ENCODE data around the gene EPHA2.
"Not testable (repeated sequence)": the region's sequence is repeated elsewhere in the genome, so short reads cannot be mapped to it uniquely, and the experiment has no call there.

The EPHA2 gene

GRCh38 chr1:16119926-16120325, 35.9 kb downstream of the EPHA2 start:
- DNase-seq (ENCODE audit: low read depth, low spot score) = no peak

DNA sequence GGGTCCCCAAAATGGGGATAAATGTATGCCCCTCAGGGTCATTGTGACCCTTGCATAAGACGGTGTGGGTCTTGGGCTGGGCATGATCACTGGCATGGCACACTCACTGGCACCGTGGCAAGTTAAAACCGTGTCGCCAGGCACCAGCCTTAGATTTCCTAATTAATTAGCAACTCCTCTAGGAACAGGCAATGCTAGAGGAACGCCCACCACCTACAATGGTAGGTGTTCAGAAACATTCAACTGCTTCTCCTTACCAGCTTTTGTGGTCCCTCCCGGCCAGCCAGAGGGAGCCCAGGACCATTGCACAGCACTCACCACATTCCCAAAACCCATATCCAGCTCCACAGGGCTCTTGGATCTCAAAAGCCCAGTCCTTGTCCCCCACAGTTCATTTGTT, 36.4 kb downstream of the EPHA2 start:
- DNase-seq (ENCODE audit: low read depth, low spot score) = no peak

GRCh38 chr1:16118706-16119105, 37.2 kb downstream of the EPHA2 start:
- DNase-seq (ENCODE audit: low read depth, low spot score) = no peak

DNA sequence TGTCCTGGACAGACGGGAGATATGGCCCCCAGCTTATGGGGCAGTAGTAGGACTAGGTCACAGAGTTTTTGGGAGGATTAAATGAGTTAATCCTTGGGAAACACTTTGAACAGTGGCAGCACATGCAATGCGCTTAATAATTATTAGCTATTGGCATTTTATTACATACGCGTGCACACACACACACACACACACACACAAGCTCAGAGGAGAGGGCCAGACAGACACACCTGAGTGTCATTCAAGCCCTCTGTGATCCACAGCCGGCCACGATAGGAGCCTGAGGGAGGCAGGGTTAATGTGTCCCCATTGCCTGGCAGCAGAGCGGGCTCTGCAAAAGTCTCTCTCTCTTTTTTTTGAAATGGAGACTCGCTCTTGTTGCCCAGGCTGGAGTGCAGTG, 37.9 kb downstream of the EPHA2 start:
- no peak for DNase-seq (ENCODE audit: low read depth, low spot score)

GRCh38 chr1:16117369-16117768, 38.5 kb downstream of the EPHA2 start:
- DNase-seq (ENCODE audit: low read depth, low spot score) = no peak

GRCh38 chr1:16116625-16117024, 39.2 kb downstream of the EPHA2 start:
- DNase-seq (ENCODE audit: low read depth, low spot score) = no peak

DNA sequence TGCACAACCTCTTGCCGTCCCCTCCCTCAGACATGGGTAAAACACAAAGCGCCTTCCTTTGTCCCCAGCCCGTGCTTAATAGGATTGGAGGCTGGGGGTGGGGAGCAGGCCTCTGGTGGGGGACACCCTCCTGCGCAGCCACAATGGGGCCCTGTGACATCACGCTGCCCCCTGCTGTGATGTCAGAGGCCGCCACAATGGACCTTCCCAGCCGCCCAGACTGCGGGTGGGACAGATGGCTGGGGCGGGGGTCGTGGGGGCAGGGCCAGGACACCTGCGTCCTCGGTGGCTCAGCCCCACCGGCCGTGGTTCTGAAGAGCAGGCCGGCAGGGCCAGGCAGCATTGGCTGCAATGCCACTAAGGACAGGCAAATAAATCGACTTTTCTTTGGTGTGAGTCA, 39.9 kb downstream of the EPHA2 start:
- DNase-seq (ENCODE audit: low read depth, low spot score) = peak; percentile 47

- DNase-seq (ENCODE audit: low read depth, low spot score) = no peak
These were observed 40.3 kb downstream of the EPHA2 start for GRCh38 chr1:16115468-16115983.

GRCh38 chr1:16114527-16115467, 41.1 kb downstream of the EPHA2 start:
- no peak for DNase-seq (ENCODE audit: low read depth, low spot score)

- no peak for DNase-seq (ENCODE audit: low read depth, low spot score)
These were observed 43.0 kb downstream of the EPHA2 start for GRCh38 chr1:16112596-16113555.

- no peak for DNase-seq (ENCODE audit: low read depth, low spot score)
These were observed 43.9 kb downstream of the EPHA2 start for GRCh38 chr1:16111771-16112595.

GRCh38 chr1:16110884-16111283, 45.0 kb downstream of the EPHA2 start:
- no peak for DNase-seq (ENCODE audit: low read depth, low spot score)

DNA sequence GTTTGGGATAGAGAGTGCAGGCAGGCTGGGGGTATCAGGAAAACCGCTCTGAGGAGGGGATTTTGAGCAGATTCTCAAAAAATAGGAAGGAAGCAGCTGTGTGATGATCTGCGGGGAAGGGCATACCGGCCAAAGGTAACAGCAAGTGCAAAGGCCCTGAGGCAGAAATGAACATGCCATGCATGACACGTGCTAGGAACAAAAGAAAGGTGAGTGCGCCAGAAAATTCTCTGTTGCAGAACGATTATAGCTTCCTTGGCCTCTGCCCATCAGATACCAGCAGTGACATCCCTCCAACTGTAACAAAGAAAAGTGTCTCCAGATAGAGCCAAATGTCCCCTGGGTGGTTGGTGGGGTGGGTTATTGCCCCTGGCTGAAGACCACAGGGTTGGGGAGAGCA, 45.4 kb downstream of the EPHA2 start:
- DNase-seq (ENCODE audit: low read depth, low spot score) = no peak

DNA sequence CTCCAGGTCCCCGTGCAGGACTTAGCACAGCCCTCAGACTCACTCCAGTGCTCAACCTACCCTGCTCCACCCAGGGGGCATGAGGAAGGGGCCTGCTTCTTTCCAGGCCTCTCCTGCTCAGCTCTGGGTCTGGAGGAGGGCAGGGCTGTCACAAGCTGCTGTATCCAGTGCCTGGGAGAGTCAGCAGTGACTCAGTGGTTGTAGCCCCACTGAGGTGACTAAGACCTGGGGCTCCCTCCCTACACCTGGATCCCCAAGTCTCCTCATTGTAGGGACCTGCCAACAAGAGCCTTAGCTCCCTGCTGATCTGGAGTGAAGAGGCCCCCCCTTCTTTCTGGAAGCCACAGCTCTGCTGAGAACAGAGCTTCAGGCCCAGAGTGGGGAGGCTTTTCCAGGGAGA, 46.3 kb downstream of the EPHA2 start:
- DNase-seq (ENCODE audit: low read depth, low spot score) = no peak

- DNase-seq (ENCODE audit: low read depth, low spot score) = not testable (repeated sequence)
These were observed 48.8 kb downstream of the EPHA2 start for GRCh38 chr1:16107039-16107438.

- DNase-seq (ENCODE audit: low read depth, low spot score) = no peak
These were observed 54.2 kb downstream of the EPHA2 start for GRCh38 chr1:16101623-16102022.

GRCh38 chr1:16099412-16099811, 56.5 kb downstream of the EPHA2 start:
- no peak for DNase-seq (ENCODE audit: low read depth, low spot score)

DNA sequence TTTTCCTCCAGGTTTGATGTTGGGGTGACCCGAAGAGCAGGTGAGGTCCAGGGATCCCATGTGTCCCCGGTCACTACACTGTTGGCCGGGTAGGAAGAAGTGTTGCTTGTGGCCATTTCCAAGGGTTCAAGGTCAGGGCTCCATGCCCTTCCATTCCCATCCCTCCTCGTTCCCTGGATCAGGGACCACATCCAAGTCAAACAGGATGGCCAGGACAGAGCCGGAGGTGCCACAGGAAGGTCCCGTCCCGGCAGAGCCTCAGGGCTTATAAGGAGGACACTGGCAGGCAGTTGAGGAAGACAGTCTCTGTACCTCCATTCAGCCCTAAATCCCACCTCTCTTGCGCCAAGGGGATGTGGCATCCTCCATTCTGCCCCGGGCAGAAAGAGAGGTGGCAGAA, 60.4 kb downstream of the EPHA2 start:
- DNase-seq (ENCODE audit: low read depth, low spot score) = no peak

DNA sequence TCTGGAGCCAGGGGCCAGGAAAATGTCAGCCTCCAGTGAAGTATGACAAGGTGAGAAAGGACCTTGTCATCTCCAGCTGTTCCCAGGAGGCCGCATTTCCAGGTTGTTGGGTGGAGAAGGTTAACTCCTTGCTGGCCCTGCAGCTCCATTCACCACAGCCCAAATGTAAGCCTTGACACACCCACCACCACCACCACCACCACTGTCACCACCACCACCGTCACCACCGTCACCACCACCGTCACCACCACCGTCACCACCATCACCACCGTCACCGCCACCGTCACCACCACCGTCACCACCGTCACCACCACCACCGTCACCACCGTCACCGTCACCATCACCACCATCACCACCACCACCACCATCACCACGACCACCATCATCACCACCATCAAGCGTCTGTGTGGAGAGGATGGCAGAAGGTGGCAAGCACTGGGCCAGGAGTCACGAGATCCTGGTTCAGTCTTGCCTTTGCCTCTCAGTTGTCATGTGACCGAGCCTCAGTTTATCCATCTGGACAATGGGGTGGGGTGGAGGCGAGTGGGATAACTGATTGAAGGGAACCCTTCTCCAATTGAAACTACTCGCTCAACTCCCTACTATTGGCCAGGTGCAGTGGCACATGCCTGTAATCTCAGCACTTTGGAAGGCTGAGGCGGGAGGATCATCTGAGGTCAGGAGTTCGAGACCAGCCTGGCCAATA, 61.3 kb downstream of the EPHA2 start:
- no peak for DNase-seq (ENCODE audit: low read depth, low spot score)

GRCh38 chr1:16093611-16094010, 62.3 kb downstream of the EPHA2 start:
- DNase-seq (ENCODE audit: low read depth, low spot score) = no peak

Data from iPS DF 19.7 (cell line).